Common myeloid progenitor, CD34-positive (primary cell): ENCODE results near the gene C22orf15. TPM values are rescaled to one million over a fixed set of nuclear protein-coding genes. Genes with fewer than 3 reads are reported as not detected.

Experiments
- CTCF ChIA-PET: fragments of 350-600 bp; sonication (Branson Sonifier 250); formaldehyde crosslinking; loops from one replicate; lab custom pipeline; 2021; ENCODE audit warnings: antibody characterized with exemption; lab: Charles Lee
- POLR2A ChIA-PET: fragments of 350-600 bp; sonication (Branson Sonifier 250); formaldehyde crosslinking; loops from one replicate; lab custom pipeline; 2021; ENCODE audit warnings: antibody characterized with exemption; lab: Charles Lee
- DNase-seq, 3 donors: peaks; one replicate each; pipeline versions ENCODE4 v3.0.0 to v3.0.0-alpha.2; 2013
- H3K27ac ChIP-seq, 2 experiments: 1 replicate in 1 of 2; 2 replicates in 1 of 2; pipeline ENCODE4 v1.7.0; 2013; ENCODE audit warnings: inconsistent platforms in 2 of 2, low read length in 2 of 2, mild to moderate bottlenecking in 2 of 2, low read depth in 1 of 2, moderate library complexity in 1 of 2; ENCODE audit not compliant: severe bottlenecking in 2 of 2, insufficient read depth in 1 of 2, poor library complexity in 1 of 2
- H3K27me3 ChIP-seq, 5 experiments: replicated peaks in 2 of 5; 1 replicate in 3 of 5; 2 replicates in 2 of 5; pipeline versions ENCODE4 v1.6.1 to v1.7.0; 2013; ENCODE audit warnings: low read length in 4 of 5, mild to moderate bottlenecking in 2 of 5, moderate library complexity in 2 of 5, inconsistent platforms in 1 of 5; ENCODE audit not compliant: insufficient read depth in 5 of 5, control insufficient read depth in 4 of 5
- H3K36me3 ChIP-seq, 4 experiments: 1 replicate in 2 of 4; 2 replicates in 2 of 4; pipeline versions ENCODE4 v1.6.1 to v1.7.0; 2013; ENCODE audit warnings: low read length in 3 of 4, control low read depth in 1 of 4, mild to moderate bottlenecking in 1 of 4; ENCODE audit not compliant: control insufficient read depth in 4 of 4, insufficient read depth in 4 of 4
- H3K4me1 ChIP-seq, 4 experiments: 1 replicate in 3 of 4; 2 replicates in 1 of 4; pipeline versions ENCODE4 v1.6.1 to v1.7.1; 2013; ENCODE audit warnings: low read length in 3 of 4, mild to moderate bottlenecking in 3 of 4, control low read depth in 1 of 4, inconsistent platforms in 1 of 4, moderate library complexity in 1 of 4; ENCODE audit not compliant: control insufficient read depth in 4 of 4, insufficient read depth in 4 of 4; ENCODE audit errors: control extremely low read depth in 1 of 4
- H3K4me3 ChIP-seq, 7 experiments: 1 replicate in 4 of 7; 2 replicates in 3 of 7; pipeline versions ENCODE4 v1.5.1 to v1.7.0; 2013; ENCODE audit warnings: mild to moderate bottlenecking in 7 of 7, low read length in 6 of 7, moderate library complexity in 6 of 7, inconsistent platforms in 2 of 7, low read depth in 2 of 7, control low read depth in 1 of 7; ENCODE audit not compliant: insufficient read depth in 4 of 7, control insufficient read depth in 1 of 7; ENCODE audit errors: extremely low read depth in 1 of 7
- H3K9me3 ChIP-seq, 5 experiments: 1 replicate in 4 of 5; 2 replicates in 1 of 5; pipeline versions ENCODE4 v1.6.1 to v1.7.1; 2013; ENCODE audit warnings: low read length in 4 of 5, mild to moderate bottlenecking in 2 of 5, inconsistent platforms in 1 of 5, low read depth in 1 of 5, moderate library complexity in 1 of 5; ENCODE audit not compliant: control insufficient read depth in 4 of 5, insufficient read depth in 2 of 5; ENCODE audit errors: control extremely low read depth in 1 of 5
- WGBS: methylation state at CpG from one replicate; pipeline ENCODE4 v1.1.5; 2013; ENCODE audit not compliant: insufficient coverage; 5-methylcytosine and 5-hydroxymethylcytosine counted together
- polyA plus RNA-seq: library from polyadenylated mRNA; unstranded; fragments of 120-200 nt; gene quantifications from one replicate; pipeline ENCODE4 v1.2.1, GENCODE V29; 2013

Gene C22orf15, protein sequence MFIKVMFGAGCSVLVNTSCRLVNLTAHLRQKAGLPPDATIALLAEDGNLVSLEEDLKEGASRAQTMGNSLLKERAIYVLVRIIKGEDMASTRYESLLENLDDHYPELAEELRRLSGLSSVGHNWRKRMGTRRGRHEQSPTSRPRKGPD
- 2.0 TPM for polyA plus RNA-seq

DNA sequence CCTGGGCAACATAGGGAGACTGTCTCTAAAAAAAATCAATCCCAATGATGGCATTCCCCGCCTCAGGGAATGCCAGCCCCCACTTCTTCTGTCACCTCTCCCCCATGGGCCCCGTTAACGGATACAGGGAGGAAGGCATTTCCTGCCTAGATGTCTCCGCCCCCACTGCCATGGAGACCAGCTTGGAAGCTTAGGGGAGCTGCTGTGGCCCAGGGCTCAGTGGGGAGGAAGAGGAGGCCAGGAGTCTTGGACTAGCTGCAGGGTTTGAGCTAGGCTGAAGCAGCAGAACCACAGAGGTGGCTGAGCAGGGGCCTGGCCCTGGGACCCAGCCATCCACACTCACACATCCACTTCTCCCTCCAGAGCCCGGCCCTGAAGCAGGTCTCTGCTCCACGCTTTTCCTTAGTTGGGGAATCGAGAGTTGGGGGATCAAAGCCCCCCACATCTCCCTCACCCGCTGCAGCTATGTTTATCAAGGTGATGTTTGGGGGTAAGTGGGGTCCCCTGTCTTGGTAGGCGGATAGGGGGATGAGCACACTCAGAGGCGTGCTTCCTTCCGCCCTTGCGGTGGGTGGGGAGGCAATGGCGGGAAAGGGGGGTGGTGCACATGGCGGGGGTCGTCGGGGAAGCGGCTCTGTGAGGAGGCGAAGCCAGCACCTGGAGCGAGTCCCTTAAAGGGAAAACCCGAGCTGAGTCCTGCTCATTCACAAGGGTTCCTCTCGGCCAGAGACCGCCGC is at the start of gene C22orf15:
Gene C22orf15, plus strand, starts transcription at position 149 of the 737 bp plus-strand sequence. Its CDS starts 317 bp downstream, at position 466.
- H3K9me3 ChIP-seq, result no peaks in the 10 kb centered on the region
- H3K27me3 ChIP-seq, result no peaks in the 10 kb centered on the region
- H3K4me3 ChIP-seq, result peak within 1 kb of the TSS in 6 of 7 experiments; percentile 10 to 73 (median 47)
- peak in 1 of 3 donors; percentile 36 for DNase-seq
- peaks cover 5 to 49% (median 38%) of the 10 kb centered on the region in 4 experiments for H3K4me1 ChIP-seq
- ChIA-PET CTCF (interaction anchor here (0.9 to 1.9 kb wide), 4 partner anchors 10 to 87 kb away, joined by 3 to 6 read pairs (median 6); partner anchors contain the start of gene SMARCB1), POLR2A (no interaction called here)
- H3K27ac ChIP-seq, result no peak within 1 kb of the TSS
- H3K36me3 ChIP-seq, result peaks cover 0 to 21% (median 0%) of the 10 kb centered on the region in 4 experiments
- 4% methylated on average over 16 of the region's 23 CpGs for WGBS

- H3K36me3 ChIP-seq, result peaks cover 15 to 59% (median 41%) of the 10 kb centered on the region in 4 experiments
- CTCF ChIA-PET, result interaction anchor here (1.0 to 1.5 kb wide), 2 partner anchors 10 to 53 kb away, joined by 3 read pairs; no protein-coding TSS in a partner anchor
These were observed 48.8 kb upstream of the C22orf15 start for GRCh38 chr22:23713696-23714595.

GRCh38 chr22:23714596-23715578 is 47.9 kb upstream of the C22orf15 start:
- H3K36me3 ChIP-seq, result peaks cover 9 to 49% (median 34%) of the 10 kb centered on the region in 4 experiments
- DNase-seq, result peak in 2 of 3 donors; percentile 13 to 41
- peaks cover 3 to 20% (median 13%) of the 10 kb centered on the region in 4 experiments for H3K4me1 ChIP-seq
- CTCF ChIA-PET, result interaction anchor here (1.0 to 1.1 kb wide), 2 partner anchors 52 to 134 kb away, joined by 3 read pairs; no protein-coding TSS in a partner anchor
- 92% methylated on average over 19 of the region's 23 CpGs for WGBS
- POLR2A ChIA-PET, result no interaction called here
- H3K27me3 ChIP-seq, result no peaks in the 10 kb centered on the region
- no peak overlapping the region for H3K27ac ChIP-seq
- H3K4me3 ChIP-seq, result peak overlapping the region in 1 of 7 experiments; percentile 28
- no peaks in the 10 kb centered on the region for H3K9me3 ChIP-seq

More at GRCh38 chr22:23713696-23714595, 48.8 kb upstream of the C22orf15 start:
- WGBS, result 96% methylated on average over 24 of the region's 28 CpGs
- no peak for DNase-seq
- no peak overlapping the region for H3K27ac ChIP-seq
- H3K9me3 ChIP-seq, result no peaks in the 10 kb centered on the region
- H3K27me3 ChIP-seq, result no peaks in the 10 kb centered on the region
- POLR2A ChIA-PET, result no interaction called here
- peaks cover 3 to 20% (median 13%) of the 10 kb centered on the region in 4 experiments for H3K4me1 ChIP-seq
- H3K4me3 ChIP-seq, result no peak overlapping the region

- Histone ChIP-seq H3K36me3 (peaks cover 5 to 39% (median 26%) of the 10 kb centered on the region in 4 experiments), H3K27ac (peak overlapping the region; percentile 15 to 76), H3K27me3 (no peaks in the 10 kb centered on the region), H3K4me1 (peaks cover 3 to 20% (median 13%) of the 10 kb centered on the region in 4 experiments), H3K9me3 (no peaks in the 10 kb centered on the region), H3K4me3 (peak overlapping the region in 6 of 7 experiments; percentile 26 to 90 (median 86))
- CTCF ChIA-PET, result interaction anchor here (1.1 kb wide), 1 partner anchor 133 kb away, joined by 3 read pairs; no protein-coding TSS in a partner anchor
- POLR2A ChIA-PET, result interaction anchor here (2.2 kb wide), 1 partner anchor 19 kb away, joined by 6 read pairs; no protein-coding TSS in a partner anchor
- WGBS, result 71% methylated on average over 10 of the region's 18 CpGs
- peak in 2 of 3 donors; percentile 19 to 21 for DNase-seq
These were observed 46.9 kb upstream of the C22orf15 start for GRCh38 chr22:23715806-23716375.

GRCh38 chr22:23716811-23717801 is 45.7 kb upstream of the C22orf15 start:
- CTCF ChIA-PET, result interaction anchor here (0.6 to 1.0 kb wide), 2 partner anchors 135 to 164 kb away, joined by 3 to 5 read pairs; no protein-coding TSS in a partner anchor
- H3K9me3 ChIP-seq, result no peaks in the 10 kb centered on the region
- H3K4me3 ChIP-seq, result peak overlapping the region; percentile 75 to 90 (median 86)
- POLR2A ChIA-PET, result interaction anchor here (0.6 to 2.2 kb wide), 4 partner anchors 14 to 120 kb away, joined by 3 to 6 read pairs (median 4); partner anchors contain the start of gene ZNF70
- peak; percentile 86 to 92 (median 91) for DNase-seq
- peaks cover 3 to 20% (median 13%) of the 10 kb centered on the region in 4 experiments for H3K4me1 ChIP-seq
- WGBS, result 6% methylated on average over 61 of the region's 84 CpGs
- no peaks in the 10 kb centered on the region for H3K27me3 ChIP-seq
- peak overlapping the region; percentile 33 to 76 for H3K27ac ChIP-seq
- H3K36me3 ChIP-seq, result peaks cover 5 to 27% (median 17%) of the 10 kb centered on the region in 4 experiments
